ENCODE results near the gene CCDC138. TPM values are rescaled to one million over a fixed set of nuclear protein-coding genes. Genes with fewer than 3 reads are reported as not detected.

CCDC138 gene
- total and polyA plus RNA-seq, 7 experiments from 2014 or later = 2.7 to 10.5 (median 7.3) TPM

DNA sequence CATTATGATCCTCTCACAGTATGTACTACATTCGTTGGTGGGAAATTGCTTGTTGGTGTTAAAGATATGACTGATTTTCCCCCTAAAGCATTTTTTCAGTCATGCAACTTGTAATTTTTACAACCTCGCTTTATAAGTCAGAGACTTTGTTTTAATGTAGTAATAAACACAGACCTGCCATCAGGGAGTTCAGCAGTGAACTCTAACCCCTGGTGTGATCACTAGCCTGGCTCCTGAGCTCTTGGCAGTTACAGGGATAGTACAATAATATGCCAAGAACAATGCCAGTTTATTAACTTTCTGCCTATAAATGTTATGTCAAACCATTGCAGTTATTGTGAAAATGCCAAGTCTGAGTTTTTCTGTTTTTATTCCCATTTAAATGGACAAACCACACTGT lies 108.6 kb downstream of the CCDC138 start:
- H3K36me3 Mint-ChIP-seq = peaks cover 10 to 92% (median 89%) of the 10 kb centered on the region in 5 donors
- CTCF ChIA-PET = interaction anchor here (0.9 kb wide), 1 partner anchor 12 kb away, joined by 3 read pairs; no protein-coding TSS in a partner anchor
- Histone ChIP-seq H3K27ac (ENCODE audit: low read depth, low read length) (no peak overlapping the region), H3K4me3 (ENCODE audit: low read length) (no peak overlapping the region), H3K4me1 (ENCODE audit: control insufficient read depth in 2 of 2, insufficient read depth in 2 of 2, low read length in 2 of 2) (no peaks in the 10 kb centered on the region), H3K36me3 (ENCODE audit: control insufficient read depth in 2 of 3, insufficient read depth in 3 of 3, low read length in 3 of 3) (peaks cover 0 to 77% (median 20%) of the 10 kb centered on the region in 3 experiments), H3K9me3 (ENCODE audit: control insufficient read depth in 2 of 3, low read length in 3 of 3) (peaks cover 0 to 39% (median 11%) of the 10 kb centered on the region in 3 experiments), H3K27me3 (ENCODE audit: control insufficient read depth in 2 of 2, insufficient read depth in 2 of 2, low read length in 2 of 2) (no peaks in the 10 kb centered on the region)
- H3K4me3 Mint-ChIP-seq = no peak overlapping the region
- POLR2A ChIA-PET = interaction anchor here (0.6 kb wide), 1 partner anchor 67 kb away, joined by 4 read pairs; no protein-coding TSS in a partner anchor
- ATAC-seq (no peak), DNase-seq (no peak)
- H3K9me3 Mint-ChIP-seq = peaks cover 12 to 85% (median 45%) of the 10 kb centered on the region in 11 donors
- H3K4me1 Mint-ChIP-seq = no peaks in the 10 kb centered on the region
- H3K27me3 Mint-ChIP-seq = no peaks in the 10 kb centered on the region
- H3K27ac Mint-ChIP-seq = no peak overlapping the region
- intact Hi-C loops (cut with micrococcal nuclease) = no loop called here

DNA sequence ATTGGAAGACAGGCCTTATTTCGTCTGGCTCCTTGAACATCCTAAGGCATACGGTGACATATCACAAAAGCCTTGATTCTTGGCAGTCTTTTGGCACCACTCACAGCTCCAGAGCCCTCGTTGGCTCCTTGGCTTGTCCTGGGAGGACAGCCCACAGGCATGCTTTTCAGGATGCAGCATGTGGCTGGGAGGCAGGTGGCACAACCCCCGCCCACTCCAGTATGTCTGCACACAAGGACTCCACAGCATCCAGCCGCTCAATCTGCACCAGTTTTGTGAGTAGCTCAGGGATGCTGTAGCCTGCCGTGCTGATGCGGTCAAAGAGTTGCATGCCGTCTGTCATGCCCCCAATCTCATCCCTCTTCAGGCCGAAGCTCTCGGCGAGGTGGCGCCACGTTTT lies 110.2 kb downstream of the CCDC138 start:
- peaks cover 0 to 23% (median 9%) of the 10 kb centered on the region in 3 experiments for H3K9me3 ChIP-seq (ENCODE audit: control insufficient read depth in 2 of 3, low read length in 3 of 3)
- ChIA-PET CTCF (no interaction called here), POLR2A (no interaction called here)
- H3K4me3 Mint-ChIP-seq = no peak overlapping the region
- no peak overlapping the region for H3K27ac Mint-ChIP-seq
- H3K4me1 Mint-ChIP-seq = no peaks in the 10 kb centered on the region
- no peaks in the 10 kb centered on the region for H3K27me3 Mint-ChIP-seq
- H3K4me1 ChIP-seq (ENCODE audit: control insufficient read depth in 2 of 2, insufficient read depth in 2 of 2, low read length in 2 of 2) = no peaks in the 10 kb centered on the region
- H3K27ac ChIP-seq (ENCODE audit: low read depth, low read length) = no peak overlapping the region
- intact Hi-C loops (cut with micrococcal nuclease) = no loop called here
- DNase-seq (no peak), ATAC-seq (no peak)
- peaks cover 4 to 100% (median 94%) of the 10 kb centered on the region in 5 donors for H3K36me3 Mint-ChIP-seq
- peaks cover 0 to 84% (median 20%) of the 10 kb centered on the region in 3 experiments for H3K36me3 ChIP-seq (ENCODE audit: control insufficient read depth in 2 of 3, insufficient read depth in 3 of 3, low read length in 3 of 3)
- peaks cover 2 to 84% (median 42%) of the 10 kb centered on the region in 11 donors for H3K9me3 Mint-ChIP-seq
- no peaks in the 10 kb centered on the region for H3K27me3 ChIP-seq (ENCODE audit: control insufficient read depth in 2 of 2, insufficient read depth in 2 of 2, low read length in 2 of 2)
- no peak overlapping the region for H3K4me3 ChIP-seq (ENCODE audit: low read length)

DNA sequence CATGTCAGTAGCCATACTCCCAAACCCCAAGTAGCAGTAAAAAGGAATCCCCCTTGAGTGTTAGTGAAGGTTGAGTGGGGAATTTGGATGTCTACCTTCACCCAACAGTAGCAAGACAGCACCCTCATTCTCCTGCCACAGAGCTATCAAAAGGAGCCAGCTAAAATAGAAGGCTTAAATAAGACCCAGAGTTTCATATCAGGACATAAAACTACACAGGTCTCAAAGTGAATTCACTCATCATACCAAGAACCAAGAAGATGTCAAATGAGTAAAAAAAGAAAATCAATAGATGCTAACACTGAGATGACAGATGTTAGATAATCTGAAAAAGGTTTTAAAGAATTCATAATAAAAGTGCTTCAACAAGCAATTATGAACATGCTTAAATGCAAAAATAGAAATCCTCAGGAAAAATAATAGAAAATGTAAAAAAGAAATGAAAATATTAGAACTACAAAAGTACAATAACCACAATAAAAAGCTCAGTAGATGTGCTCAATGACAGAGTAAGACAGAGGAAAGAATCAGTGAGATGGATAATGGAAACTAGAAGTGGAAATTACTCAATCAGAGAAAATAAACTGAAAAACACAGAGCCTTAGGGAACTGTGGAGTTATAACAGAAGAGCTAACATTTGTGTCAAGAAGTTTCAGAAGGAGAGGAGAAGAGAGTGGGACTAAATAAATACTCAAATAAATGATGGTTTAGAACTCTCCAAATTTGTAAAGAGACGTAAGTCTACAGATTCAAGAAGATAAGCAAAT lies 111.9 kb downstream of the CCDC138 start:
- intact Hi-C loops (cut with micrococcal nuclease) = no loop called here
- Mint-ChIP-seq H3K9me3 (peaks cover 0 to 80% (median 34%) of the 10 kb centered on the region in 11 donors), H3K36me3 (peaks cover 3 to 98% (median 93%) of the 10 kb centered on the region in 5 donors)

DNA sequence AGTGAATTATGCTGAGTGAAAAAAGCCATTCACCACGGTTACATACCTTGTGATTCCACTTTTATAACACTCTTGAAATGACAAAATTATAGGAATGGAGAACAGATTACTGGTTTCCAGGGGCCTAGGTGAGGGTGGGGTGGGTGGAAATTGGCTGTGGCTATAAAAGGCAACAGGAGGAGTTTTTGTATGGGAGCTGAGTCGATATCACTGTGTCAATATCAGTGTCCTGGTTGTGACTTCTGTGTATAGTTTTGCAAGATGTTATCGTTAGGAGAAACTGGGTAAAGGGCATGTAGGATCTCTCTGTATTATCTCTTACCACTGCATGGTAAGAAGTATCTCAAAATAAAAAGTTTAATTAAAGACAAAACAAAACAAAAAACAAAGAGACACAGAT lies 118.1 kb downstream of the CCDC138 start:
- ChIA-PET CTCF (no interaction called here), POLR2A (no interaction called here)
- Histone ChIP-seq H3K4me1 (ENCODE audit: control insufficient read depth in 2 of 2, insufficient read depth in 2 of 2, low read length in 2 of 2) (no peaks in the 10 kb centered on the region), H3K36me3 (ENCODE audit: control insufficient read depth in 2 of 3, insufficient read depth in 3 of 3, low read length in 3 of 3) (peaks cover 0 to 76% (median 7%) of the 10 kb centered on the region in 3 experiments), H3K27ac (ENCODE audit: low read depth, low read length) (no peak overlapping the region), H3K9me3 (ENCODE audit: control insufficient read depth in 2 of 3, low read length in 3 of 3) (no peaks in the 10 kb centered on the region), H3K27me3 (ENCODE audit: control insufficient read depth in 2 of 2, insufficient read depth in 2 of 2, low read length in 2 of 2) (no peaks in the 10 kb centered on the region), H3K4me3 (ENCODE audit: low read length) (no peak overlapping the region)
- H3K27ac Mint-ChIP-seq = peak overlapping the region in 1 of 9 donors; percentile 66
- H3K4me3 Mint-ChIP-seq = no peak overlapping the region
- DNase-seq (no peak), ATAC-seq (no peak)
- H3K9me3 Mint-ChIP-seq = peaks cover 0 to 39% (median 15%) of the 10 kb centered on the region in 11 donors
- H3K36me3 Mint-ChIP-seq = peaks cover 0 to 94% (median 64%) of the 10 kb centered on the region in 5 donors
- H3K4me1 Mint-ChIP-seq = peaks cover 0 to 6% (median 0%) of the 10 kb centered on the region in 7 donors
- no peaks in the 10 kb centered on the region for H3K27me3 Mint-ChIP-seq
- intact Hi-C loops (cut with micrococcal nuclease) = no loop called here

More for the DNA sequence above, 111.9 kb downstream of the CCDC138 start:
- Histone ChIP-seq H3K27me3 (ENCODE audit: control insufficient read depth in 2 of 2, insufficient read depth in 2 of 2, low read length in 2 of 2) (no peaks in the 10 kb centered on the region), H3K36me3 (ENCODE audit: control insufficient read depth in 2 of 3, insufficient read depth in 3 of 3, low read length in 3 of 3) (peaks cover 0 to 67% (median 17%) of the 10 kb centered on the region in 3 experiments), H3K4me3 (ENCODE audit: low read length) (no peak overlapping the region), H3K27ac (ENCODE audit: low read depth, low read length) (no peak overlapping the region), H3K4me1 (ENCODE audit: control insufficient read depth in 2 of 2, insufficient read depth in 2 of 2, low read length in 2 of 2) (no peaks in the 10 kb centered on the region), H3K9me3 (ENCODE audit: control insufficient read depth in 2 of 3, low read length in 3 of 3) (peaks cover 0 to 6% (median 0%) of the 10 kb centered on the region in 3 experiments)
- ChIA-PET POLR2A (no interaction called here), CTCF (no interaction called here)
- Mint-ChIP-seq H3K27ac (no peak overlapping the region), H3K4me3 (no peak overlapping the region), H3K27me3 (no peaks in the 10 kb centered on the region), H3K4me1 (no peaks in the 10 kb centered on the region)
- DNase-seq = no peak
- no peak for ATAC-seq

DNA sequence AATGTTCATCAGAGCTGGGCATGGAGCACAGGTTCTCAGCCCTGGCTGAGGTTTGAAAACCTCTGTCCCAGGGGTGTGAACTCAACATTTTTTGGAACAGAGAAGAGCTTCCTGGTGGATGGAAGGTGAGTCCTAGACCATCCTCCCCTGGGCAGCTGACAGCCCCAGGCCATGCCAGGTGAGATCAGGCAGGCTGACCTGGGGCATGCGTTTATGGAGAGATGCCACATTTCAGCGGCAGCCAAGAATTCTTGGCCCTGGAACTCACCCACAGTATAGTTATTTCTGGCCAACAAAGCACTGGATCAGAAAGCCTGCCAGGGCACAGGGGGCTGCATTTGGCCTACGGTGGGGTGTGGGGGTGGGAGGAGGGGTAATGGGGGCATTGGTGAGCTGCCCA lies 118.6 kb downstream of the CCDC138 start:
- Histone ChIP-seq H3K4me1 (ENCODE audit: control insufficient read depth in 2 of 2, insufficient read depth in 2 of 2, low read length in 2 of 2) (no peaks in the 10 kb centered on the region), H3K27me3 (ENCODE audit: control insufficient read depth in 2 of 2, insufficient read depth in 2 of 2, low read length in 2 of 2) (no peaks in the 10 kb centered on the region), H3K27ac (ENCODE audit: low read depth, low read length) (no peak overlapping the region), H3K9me3 (ENCODE audit: control insufficient read depth in 2 of 3, low read length in 3 of 3) (no peaks in the 10 kb centered on the region), H3K4me3 (ENCODE audit: low read length) (no peak overlapping the region), H3K36me3 (ENCODE audit: control insufficient read depth in 2 of 3, insufficient read depth in 3 of 3, low read length in 3 of 3) (peaks cover 0 to 76% (median 11%) of the 10 kb centered on the region in 3 experiments)
- intact Hi-C loops (cut with micrococcal nuclease) = no loop called here
- ChIA-PET POLR2A (no interaction called here), CTCF (no interaction called here)
- H3K27me3 Mint-ChIP-seq = no peaks in the 10 kb centered on the region
- H3K36me3 Mint-ChIP-seq = peaks cover 0 to 92% (median 59%) of the 10 kb centered on the region in 5 donors
- H3K4me1 Mint-ChIP-seq = peaks cover 0 to 6% (median 0%) of the 10 kb centered on the region in 7 donors
- peak overlapping the region in 2 of 9 donors; percentile 38 to 66 for H3K27ac Mint-ChIP-seq
- no peak for ATAC-seq
- DNase-seq = peak in 1 of 9 donors; percentile 8
- peaks cover 0 to 34% (median 13%) of the 10 kb centered on the region in 11 donors for H3K9me3 Mint-ChIP-seq
- no peak overlapping the region for H3K4me3 Mint-ChIP-seq

DNA sequence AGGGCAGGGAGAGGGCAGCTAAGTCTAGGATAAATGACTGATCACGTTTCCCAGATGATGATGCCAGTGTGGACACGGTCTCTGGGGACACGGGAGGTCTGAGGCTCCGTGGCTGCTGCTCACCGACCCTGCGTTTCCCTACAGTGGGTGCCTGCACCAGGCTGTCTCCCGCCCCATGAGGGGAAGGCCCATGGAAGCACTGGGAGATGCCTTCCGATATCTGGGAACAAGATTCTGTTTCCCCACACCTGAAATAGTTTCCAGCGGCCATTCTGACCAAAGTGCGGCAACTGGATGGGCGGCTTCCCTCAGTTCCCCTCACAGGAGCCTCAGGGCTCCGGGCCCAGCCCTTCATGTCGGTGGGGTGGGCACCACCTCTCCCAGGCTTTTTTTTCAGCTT lies 119.3 kb downstream of the CCDC138 start:
- H3K9me3 ChIP-seq (ENCODE audit: control insufficient read depth in 2 of 3, low read length in 3 of 3) = no peaks in the 10 kb centered on the region
- Mint-ChIP-seq H3K4me3 (no peak overlapping the region), H3K27ac (no peak overlapping the region), H3K36me3 (peaks cover 0 to 91% (median 53%) of the 10 kb centered on the region in 5 donors), H3K9me3 (peaks cover 0 to 26% (median 10%) of the 10 kb centered on the region in 11 donors), H3K27me3 (no peaks in the 10 kb centered on the region), H3K4me1 (peaks cover 0 to 6% (median 0%) of the 10 kb centered on the region in 7 donors)
- CTCF ChIA-PET = no interaction called here
- POLR2A ChIA-PET = no interaction called here
- H3K27ac ChIP-seq (ENCODE audit: low read depth, low read length) = no peak overlapping the region
- H3K4me3 ChIP-seq (ENCODE audit: low read length) = no peak overlapping the region
- peak in 1 of 9 donors; percentile 19 for DNase-seq
- H3K27me3 ChIP-seq (ENCODE audit: control insufficient read depth in 2 of 2, insufficient read depth in 2 of 2, low read length in 2 of 2) = no peaks in the 10 kb centered on the region
- peaks cover 0 to 76% (median 11%) of the 10 kb centered on the region in 3 experiments for H3K36me3 ChIP-seq (ENCODE audit: control insufficient read depth in 2 of 3, insufficient read depth in 3 of 3, low read length in 3 of 3)
- ATAC-seq = no peak
- intact Hi-C loops (cut with micrococcal nuclease) = no loop called here
- H3K4me1 ChIP-seq (ENCODE audit: control insufficient read depth in 2 of 2, insufficient read depth in 2 of 2, low read length in 2 of 2) = no peaks in the 10 kb centered on the region
